Limb (tissue), 2 donors: ENCODE measurements around the gene TNFRSF14.

ENCODE experiments used
- DNase-seq, 2 donors: peaks; one replicate each; pipeline ENCODE4 v3.0.0-alpha.2; 2016; ENCODE audit errors: extremely low spot score in 2 of 2

Gene TNFRSF14

GRCh38 chr1:2523191-2523890 lies 32.8 kb upstream of the TNFRSF14 start:
- no peak for DNase-seq

GRCh38 chr1:2523891-2524609 lies 32.1 kb upstream of the TNFRSF14 start:
- DNase-seq: no peak

- no peak for DNase-seq
Measured at GRCh38 chr1:2525572-2525919, 30.6 kb upstream of the TNFRSF14 start.

- DNase-seq: peak; percentile 94 to 96
Measured at GRCh38 chr1:2525920-2526823, 30.0 kb upstream of the TNFRSF14 start, which contains the start of gene PANK4. Gene PANK4 (minus strand): TSS chr1:2526596. CDS start chr1:2526587, 9 bp downstream.

DNA sequence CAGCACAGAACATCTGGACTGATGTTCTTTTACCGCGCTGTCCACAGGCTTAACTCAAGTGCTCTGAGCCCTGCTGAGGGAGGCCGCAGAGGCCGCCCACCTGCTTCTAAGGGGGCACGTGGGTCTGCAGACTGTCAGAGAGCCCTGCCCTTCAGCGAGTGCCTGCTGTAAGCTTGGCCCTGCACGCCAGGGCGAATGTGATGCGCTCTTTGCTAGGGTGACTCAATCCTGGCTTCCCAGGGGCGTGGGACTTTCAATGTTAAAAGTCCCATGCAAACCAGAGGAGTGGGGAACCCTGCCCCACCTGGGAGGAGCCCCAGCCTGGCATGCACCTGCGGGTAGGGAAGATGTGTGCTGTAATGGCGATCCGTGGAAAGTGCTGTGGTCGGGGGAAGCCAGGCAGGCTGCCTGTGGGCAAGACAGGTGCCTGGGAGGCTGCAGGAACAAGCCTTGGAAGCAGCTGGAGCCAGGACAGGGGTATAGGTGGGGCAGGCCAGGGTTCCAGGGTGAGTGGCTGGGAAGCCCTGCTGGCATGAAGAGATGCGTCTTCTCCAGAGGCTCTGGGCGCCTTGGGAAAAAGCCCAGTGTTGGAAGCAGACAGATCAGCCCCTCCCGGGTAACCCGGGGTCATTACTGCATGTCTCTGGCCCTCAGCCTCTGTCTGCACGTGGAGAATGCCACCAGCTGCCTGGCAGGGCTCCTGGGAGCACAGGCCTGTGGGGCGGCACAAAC lies 29.2 kb upstream of the TNFRSF14 start:
- no peak for DNase-seq

DNA sequence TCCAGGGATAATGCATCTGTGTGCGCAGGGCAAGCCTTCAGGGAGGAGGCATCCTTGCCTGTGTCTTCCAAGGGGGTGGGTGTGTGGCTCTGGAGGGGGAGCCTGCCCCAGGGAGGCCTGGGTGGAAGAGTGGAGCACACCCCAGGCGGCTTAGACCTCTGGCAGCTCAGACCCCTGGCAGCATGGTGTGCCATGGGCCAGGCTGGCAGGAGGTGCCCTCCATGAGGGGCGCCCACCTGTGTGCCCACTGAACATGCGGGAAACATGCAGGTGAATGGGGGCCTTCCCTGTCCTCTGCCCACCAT lies 28.7 kb upstream of the TNFRSF14 start:
- no peak for DNase-seq

- no peak for DNase-seq
Measured at GRCh38 chr1:2528016-2528415, 28.2 kb upstream of the TNFRSF14 start.

GRCh38 chr1:2528611-2528965 lies 27.6 kb upstream of the TNFRSF14 start:
- no peak for DNase-seq

DNA sequence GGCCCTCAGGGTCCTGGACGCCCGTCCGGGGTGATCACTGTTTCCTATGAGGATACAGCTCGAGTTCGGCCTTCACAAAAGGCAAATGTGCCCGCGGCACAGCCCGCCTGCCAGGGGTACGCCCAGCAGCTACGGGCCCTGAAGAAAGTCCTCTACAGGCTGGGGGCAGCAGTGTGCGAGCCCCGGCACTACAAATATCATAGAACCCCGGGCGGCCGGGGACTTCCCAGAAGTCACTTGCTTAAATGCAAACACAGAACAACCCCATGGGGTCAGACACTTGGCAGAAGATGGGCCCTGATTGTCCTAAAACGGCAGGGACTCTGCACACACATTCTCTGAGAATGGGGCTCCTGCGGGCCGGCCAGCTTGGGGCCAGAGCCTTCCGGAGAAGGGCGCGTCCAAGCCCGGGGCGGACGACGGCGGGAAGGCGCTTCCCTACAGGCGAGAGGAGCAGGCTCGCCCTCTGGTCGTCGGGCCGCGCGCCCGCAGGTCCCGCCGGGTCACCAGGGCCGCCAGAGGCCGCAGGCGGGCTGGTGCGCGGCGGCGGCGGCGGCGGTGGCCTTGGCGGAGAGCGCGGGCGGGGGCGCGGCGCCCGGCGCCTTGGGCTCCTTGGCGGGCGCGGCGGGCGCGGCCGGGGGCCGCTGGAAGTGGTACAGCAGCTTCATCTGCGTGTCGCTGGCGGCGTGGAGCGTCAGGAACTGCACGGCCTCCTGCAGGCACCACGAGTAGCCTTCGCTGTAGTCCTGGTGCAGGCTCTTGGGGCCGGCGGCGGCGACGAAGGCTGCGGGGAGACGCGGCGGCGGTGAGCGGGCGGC lies 27.0 kb upstream of the TNFRSF14 start:
- DNase-seq: no peak

DNA sequence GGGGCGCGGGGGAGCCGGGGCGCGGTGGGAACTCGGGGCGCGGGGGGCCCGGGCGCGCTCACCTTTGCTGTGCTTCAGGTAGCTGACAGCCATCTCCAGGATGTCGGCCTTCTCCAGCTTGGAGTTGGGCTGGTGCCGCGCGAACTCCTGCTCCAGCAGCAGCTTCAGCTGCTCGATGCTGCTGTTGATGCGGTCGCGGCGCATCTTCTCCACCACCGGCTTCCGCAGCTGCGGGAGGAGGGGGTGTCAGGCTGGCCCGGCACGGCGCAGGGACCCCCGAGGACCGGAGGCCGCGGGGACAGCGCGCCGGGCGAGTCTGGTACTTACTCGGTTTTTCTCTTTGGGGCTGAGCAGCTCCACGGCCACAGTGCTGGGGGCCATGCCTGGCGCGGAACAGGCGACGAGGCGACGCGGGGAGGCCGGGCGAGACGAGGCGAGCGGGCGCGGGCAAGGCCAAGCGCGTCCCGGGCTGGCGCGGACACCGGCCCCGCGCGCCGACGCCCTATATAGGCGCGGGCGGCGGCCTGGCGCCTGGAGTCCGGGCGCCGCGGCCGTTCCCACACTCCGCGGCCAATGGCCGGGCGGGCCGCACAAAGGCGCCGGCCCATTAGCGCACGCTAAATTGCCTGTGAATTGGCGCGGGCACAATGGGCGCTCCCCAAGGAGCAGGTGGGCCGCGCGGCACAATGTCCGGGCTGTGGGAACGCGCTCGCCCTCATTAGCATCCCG lies 26.2 kb upstream of the TNFRSF14 start, which contains the start of gene HES5:
HES5 (minus strand) TSS at position 480 of the 729 bp plus-strand sequence; CDS start at position 381, 99 bp downstream.
- peak in 1 of 2 donors; percentile 73 for DNase-seq

- no peak for DNase-seq
Measured at GRCh38 chr1:2530513-2531361, 25.4 kb upstream of the TNFRSF14 start.

GRCh38 chr1:2532485-2533160 lies 23.5 kb upstream of the TNFRSF14 start:
- DNase-seq: peak in 1 of 2 donors; percentile 59

DNA sequence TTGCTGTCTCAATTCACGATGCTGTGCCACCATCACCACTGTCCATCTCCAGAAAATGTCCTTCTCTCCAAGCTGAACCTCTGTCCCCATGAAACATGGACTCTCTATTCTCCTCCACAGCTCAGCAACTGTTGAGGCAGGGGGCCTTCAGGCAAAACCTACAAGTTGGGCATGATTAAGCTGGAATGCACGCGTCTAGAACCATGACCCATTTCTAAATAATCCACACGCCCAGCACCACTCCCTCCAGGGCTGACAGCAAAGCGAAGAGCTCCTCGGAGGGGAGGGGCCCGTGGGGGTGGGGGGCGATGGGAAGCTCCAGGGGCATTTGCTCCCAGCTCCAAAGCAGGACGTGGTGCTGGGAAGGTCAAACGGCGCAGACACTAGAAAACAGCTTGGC lies 22.8 kb upstream of the TNFRSF14 start:
- no peak for DNase-seq

GRCh38 chr1:2534315-2534686 lies 21.9 kb upstream of the TNFRSF14 start:
- DNase-seq: no peak

DNA sequence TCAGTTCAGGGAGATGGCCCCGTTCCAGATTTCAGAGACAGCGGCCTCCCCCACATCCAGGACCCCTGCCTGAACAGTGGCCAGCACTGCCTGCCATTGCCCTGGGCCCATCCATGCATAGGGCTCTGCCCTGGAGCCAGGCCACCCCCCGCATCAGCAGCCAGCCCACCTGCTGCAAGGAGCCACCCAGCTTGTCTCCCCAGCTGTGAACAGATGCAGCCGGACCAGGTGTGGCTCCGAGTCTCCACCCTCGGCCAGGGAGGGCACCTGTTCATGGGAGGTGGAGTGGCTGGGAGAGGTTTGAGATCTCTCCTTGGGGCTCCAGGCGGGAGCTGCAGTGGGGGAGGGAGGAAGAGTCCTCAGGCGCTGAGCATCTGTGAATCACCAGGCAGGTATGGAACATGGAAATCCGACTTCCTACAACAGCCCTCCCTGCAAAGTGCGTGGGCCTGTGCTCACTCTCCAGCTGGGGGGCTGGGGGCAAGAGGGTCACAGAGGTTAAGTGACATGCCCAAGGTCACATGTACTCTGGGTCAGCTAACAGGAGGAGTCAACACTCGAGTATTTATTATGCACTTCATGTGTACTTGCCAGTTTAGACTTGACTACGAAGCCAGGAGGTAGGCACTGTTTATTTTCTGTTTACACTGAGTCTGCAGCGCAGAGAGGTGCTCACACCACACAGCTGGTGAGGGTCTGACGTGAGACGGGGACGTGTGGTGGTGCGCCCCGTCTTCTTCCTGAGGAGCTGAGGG lies 21.3 kb upstream of the TNFRSF14 start:
- no peak for DNase-seq

DNA sequence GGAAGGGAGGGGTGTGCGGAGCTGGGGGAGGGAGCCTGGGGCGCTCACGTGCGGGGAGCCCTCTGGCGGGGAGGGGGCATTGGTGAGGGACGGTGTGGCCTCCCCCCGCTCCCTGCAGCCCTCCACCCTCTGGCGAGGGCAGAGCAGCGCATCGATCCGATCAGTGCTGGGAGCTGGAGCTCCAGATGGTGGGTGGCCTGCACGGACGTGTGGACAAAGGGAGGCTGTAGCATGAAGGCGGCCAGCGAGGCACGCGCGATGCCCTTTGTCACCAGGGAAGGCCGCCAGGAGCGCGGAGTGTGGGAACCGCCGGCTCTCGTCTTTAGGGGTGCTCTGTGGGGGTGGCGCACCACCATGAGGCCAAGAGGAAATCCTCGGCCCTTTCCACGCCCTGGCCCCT lies 20.7 kb upstream of the TNFRSF14 start:
- DNase-seq: no peak

DNA sequence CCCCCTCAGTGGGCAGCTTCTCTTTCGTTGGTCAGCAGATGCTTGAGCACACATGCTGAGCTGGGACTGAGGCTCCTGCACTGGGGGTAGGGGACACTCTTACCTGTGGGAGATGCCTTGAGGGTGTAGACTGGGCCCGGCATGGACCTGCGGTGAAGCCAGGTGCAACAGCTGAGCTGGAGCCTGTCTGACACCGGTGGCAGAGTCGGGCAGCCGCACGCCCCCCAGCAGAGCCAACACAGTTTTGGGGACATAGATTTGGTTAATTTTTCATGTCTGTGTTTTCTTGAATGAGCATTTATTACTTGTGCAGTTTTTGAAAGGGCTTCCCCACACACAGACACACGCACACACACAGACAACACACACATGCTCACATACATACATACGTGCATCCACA lies 20.2 kb upstream of the TNFRSF14 start:
- no peak for DNase-seq

- no peak for DNase-seq
Measured at GRCh38 chr1:2537784-2538115, 18.4 kb upstream of the TNFRSF14 start.
